GM12891 (cell line): ENCODE results near the gene KRTAP5-6.

Experiments used
- POLR2A ChIP-seq: IDR thresholded peaks from 2 replicates; pipeline ENCODE4 v1.6.1; 2011; ENCODE audit warnings: low read depth, low read length, control low read depth
- POLR2AphosphoS5 ChIP-seq: IDR thresholded peaks from 2 replicates; pipeline ENCODE4 v1.6.1; 2011; ENCODE audit warnings: low read depth, low read length, control low read depth
- SPI1 ChIP-seq: IDR thresholded peaks from 2 replicates; pipeline ENCODE4 v1.6.1; 2011; ENCODE audit warnings: low read depth, low read length, control low read depth
- TAF1 ChIP-seq: IDR thresholded peaks from 2 replicates; pipeline ENCODE4 v1.6.1; 2011; ENCODE audit warnings: low read depth, low read length, control low read depth

- TF ChIP-seq POLR2A (no peak), TAF1 (no peak), POLR2AphosphoS5 (no peak), SPI1 (no peak)
Observed at GRCh38 chr11:1679881-1680280, 17.1 kb upstream of the KRTAP5-6 start.
